GM21737 (cell line): ENCODE results near the gene RIN2.

Experiments used
- ATAC-seq: cut with Tn5 transposase; IDR thresholded peaks from one replicate; pipeline ENCODE4 v1.9.1; 2021; ENCODE audit warnings: mild to moderate bottlenecking, moderate library complexity; ENCODE audit not compliant: unreplicated experiment

The RIN2 gene

GRCh38 chr20:19758133-19758500, at the start of gene RIN2:
TSS of gene RIN2 (plus strand) at chr20:19758258. CDS start at chr20:19889602, 131,344 bp downstream.
- ATAC-seq, result no peak

GRCh38 chr20:19709635-19710335, 48.3 kb upstream of the RIN2 start:
- no peak for ATAC-seq

- ATAC-seq, result no peak
Observed at GRCh38 chr20:19710336-19711120, 47.5 kb upstream of the RIN2 start.

DNA sequence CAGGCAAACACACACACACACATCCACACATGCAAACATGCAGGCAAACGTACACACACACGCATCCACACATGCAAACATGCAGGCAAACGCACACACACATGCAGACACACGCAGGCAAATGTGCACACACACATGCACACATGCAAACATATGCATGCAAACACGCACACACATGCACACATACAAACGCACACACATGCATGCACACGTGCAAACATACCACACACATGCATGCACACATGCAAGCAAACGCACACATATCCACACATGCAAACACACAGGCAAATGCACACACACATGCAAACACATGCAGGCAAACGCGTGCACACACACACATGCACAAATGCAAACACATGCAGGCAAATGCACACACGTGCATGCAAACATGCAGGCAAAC, 46.9 kb upstream of the RIN2 start:
- no peak for ATAC-seq

- ATAC-seq, result no peak
Observed at GRCh38 chr20:19712721-19713260, 45.3 kb upstream of the RIN2 start.

DNA sequence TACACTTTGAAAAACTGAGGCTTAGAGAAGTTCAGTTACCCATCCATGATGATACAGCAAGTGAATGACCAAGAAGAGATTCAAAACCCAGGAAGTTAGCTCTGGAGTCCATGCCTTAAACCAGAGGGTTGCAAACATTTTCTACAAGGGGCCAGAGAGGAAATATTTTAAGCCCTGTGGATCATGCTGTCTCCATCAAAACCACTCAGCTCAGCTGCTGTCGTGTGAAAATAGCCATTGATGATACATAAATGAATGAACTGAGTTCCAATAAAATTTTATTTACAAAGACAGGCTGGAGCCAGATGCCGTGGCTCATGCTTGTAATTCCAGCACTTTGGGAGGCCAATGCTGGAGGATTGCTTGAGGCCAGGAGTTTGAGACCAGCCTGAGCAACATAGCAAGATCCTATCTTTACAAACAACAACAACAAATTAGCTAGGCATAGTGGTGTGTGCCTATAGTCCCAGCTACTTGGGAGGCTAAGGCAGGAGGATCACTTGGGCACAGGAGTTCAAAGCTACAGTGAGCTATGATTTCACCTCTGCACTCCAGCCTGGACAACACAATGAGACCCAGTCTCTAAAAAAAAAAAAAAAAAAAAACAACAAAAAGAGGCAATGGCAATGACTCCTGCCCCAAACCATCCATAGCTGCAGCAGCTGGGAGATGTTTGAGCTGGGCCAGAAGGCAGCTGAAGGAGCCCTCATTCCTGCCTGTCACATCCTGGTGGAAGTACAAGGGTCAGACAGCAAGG, 44.1 kb upstream of the RIN2 start:
- no peak for ATAC-seq

DNA sequence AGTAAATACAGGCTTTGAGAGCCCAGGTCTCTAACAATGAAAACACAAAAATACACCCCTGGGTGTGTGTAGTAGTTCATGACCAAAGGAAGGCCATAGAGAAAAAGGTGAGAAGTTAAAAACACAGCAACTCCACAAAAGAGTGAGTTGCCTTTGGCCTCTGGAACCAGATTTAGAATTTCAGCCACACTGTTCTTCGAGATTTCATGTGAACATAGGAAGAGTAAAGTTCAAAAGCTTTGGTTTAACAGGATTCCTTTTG, 43.5 kb upstream of the RIN2 start:
- no peak for ATAC-seq

DNA sequence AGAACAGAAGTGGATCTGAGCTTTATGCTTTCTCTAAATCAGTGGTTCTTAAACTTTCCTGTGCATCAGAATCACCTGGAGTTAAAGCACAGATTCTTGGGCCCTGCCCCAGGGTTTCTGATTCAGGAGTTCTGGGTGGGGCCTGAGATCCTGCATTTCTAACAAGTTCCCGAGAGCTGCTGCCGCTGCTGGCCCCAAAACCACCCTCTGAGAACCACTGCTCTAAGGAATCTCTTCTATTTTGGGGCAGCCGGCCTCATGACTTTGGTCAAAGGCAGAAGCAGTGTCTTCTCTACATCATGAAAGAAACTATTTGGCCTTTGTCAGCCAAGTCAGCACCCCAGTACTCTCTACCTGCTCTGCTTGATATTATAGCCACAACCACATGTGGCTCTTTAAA, 42.1 kb upstream of the RIN2 start:
- ATAC-seq, result no peak

- ATAC-seq, result no peak
Observed at GRCh38 chr20:19718880-19719279, 39.2 kb upstream of the RIN2 start.

DNA sequence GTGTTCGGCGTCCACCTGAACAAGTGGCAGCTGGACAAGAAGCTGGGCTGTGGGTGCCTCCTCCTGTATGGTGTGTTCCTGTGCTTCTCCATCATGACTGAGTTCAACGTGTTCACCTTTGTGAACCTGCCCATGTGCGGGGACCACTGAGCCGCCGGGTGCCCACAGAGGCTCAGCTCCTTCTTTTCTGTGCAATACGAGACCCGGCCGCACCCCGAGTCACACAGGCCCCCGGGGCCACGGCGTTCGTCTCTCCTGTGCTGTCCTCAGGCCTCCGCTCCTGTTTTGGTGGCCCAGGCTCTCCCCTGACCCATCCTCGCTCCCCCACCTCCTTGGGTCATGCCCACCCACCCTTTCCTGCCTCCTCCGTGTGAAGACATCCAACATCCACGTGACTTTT, 37.1 kb upstream of the RIN2 start:
- ATAC-seq, result no peak

- no peak for ATAC-seq
Observed at GRCh38 chr20:19723051-19723450, 35.0 kb upstream of the RIN2 start.

GRCh38 chr20:19723813-19724430, 34.1 kb upstream of the RIN2 start:
- ATAC-seq, result no peak

GRCh38 chr20:19725373-19725772, 32.7 kb upstream of the RIN2 start:
- ATAC-seq, result no peak

GRCh38 chr20:19725814-19726525, 32.1 kb upstream of the RIN2 start:
- no peak for ATAC-seq

DNA sequence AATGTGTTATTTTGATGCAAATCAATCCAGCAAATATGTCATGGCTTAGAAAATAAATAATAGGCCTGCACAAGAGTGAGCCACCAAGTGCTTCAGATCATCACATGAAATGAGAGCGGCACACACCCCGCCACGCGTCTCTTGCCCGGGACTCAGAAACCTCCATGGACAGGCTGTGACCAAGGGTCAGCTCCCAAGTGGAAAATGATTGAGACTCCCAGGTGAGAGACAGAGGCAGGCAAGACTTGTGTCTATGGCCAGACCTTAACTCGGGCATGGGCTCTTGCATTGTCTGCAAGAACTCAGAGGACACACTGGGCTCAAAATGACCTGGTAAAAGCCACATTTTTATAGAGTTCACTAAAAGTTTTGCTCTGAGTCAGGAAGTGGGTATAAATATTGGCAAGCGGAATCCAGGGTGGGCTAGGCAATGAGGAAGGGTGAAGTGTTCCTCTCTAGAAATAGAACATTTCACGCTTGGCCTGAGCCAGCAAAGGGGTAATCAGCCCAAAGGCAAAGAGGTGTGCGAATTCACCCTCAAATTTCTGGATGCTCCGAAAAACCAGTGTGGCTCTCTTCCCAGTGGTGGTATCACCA, 30.7 kb upstream of the RIN2 start:
- ATAC-seq, result no peak

DNA sequence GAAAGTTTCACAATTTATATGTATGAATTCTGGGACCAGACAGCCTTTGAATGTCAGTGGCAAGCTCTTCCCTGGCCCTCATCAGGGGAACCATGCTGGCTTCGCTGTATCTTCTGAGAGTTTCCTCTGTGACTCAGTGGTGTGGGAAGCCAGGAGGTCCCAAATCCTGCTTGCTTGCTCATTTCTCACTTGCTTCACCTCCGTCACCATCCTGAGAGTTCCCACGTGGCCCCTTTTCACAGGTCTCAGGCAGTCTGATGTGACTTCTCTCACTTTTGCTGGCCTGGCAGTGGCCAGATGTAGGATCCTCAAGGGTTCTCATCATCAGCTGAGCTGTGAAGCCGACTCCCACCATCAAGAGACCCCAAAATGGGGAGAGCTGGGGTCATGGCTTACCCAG, 28.4 kb upstream of the RIN2 start:
- no peak for ATAC-seq

DNA sequence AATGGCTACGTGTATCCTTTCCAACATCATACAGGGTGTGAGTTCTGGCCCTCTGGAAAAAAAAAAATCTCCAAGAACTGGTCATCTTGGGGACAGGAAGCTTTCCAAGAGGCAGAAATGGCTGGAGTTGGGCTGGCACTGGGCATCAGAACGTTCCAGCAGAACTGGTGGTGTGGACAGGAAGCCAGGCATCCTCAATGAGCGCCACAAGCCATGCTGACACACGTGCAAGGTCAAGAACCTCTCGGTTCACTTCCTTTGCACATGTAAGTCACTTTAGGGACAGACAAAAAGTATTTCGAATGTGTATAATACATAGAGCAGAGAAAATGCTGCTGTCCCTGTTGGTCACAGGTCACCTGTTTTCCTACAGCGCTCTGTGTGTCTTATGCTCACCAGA, 27.4 kb upstream of the RIN2 start:
- no peak for ATAC-seq

DNA sequence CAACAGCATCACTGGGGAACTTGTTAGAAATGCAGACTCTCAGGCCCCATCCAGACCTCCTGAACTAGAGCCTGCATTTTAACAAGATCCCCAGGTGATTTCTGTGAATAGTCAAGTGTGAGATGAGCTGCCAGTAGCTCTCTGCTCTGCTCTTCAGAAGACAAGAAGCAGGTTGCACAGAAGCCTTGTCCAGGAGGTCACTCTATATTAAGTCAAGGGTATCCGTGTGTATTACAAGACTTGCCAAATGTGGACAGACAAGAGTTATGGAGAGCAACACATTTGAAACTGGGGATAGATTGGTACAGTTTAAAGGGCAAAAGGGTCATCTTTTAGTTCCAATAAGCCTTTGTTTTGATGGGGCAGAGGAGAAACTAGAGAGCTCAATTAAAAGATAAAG, 23.2 kb upstream of the RIN2 start:
- ATAC-seq, result no peak

GRCh38 chr20:19735446-19735845, 22.6 kb upstream of the RIN2 start:
- no peak for ATAC-seq

DNA sequence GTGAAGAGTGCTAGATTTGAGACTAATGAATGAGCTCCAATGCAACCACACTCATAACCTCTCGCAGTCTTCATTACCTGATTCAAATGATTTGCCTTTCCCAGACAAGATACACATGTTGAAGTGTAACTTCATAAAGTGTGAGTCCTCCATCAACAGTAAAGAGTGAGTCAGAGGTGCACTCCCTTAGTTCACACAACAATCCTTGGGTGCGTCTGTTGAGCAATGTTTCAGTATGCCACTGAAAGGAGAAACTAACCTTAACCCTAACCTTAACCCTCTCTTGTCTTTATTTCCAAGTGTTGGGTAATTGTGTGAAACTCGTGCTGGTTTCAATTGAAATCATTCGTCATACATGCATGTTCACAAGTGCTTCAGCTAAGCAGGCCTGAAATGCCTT, 21.0 kb upstream of the RIN2 start:
- no peak for ATAC-seq
